NB4 (cell line): Measurements from ENCODE around the gene CDK17.

ENCODE experiments used
- CTCF ChIP-seq: IDR thresholded peaks from one replicate; pipeline ENCODE4 v1.5.1; 2012; ENCODE audit warnings: low read depth, low read length
- POLR2A ChIP-seq: IDR thresholded peaks from 2 replicates; pipeline ENCODE4 v1.6.1; 2011; ENCODE audit warnings: mild to moderate bottlenecking; ENCODE audit not compliant: insufficient read length; ENCODE audit errors: extremely low read depth

DNA sequence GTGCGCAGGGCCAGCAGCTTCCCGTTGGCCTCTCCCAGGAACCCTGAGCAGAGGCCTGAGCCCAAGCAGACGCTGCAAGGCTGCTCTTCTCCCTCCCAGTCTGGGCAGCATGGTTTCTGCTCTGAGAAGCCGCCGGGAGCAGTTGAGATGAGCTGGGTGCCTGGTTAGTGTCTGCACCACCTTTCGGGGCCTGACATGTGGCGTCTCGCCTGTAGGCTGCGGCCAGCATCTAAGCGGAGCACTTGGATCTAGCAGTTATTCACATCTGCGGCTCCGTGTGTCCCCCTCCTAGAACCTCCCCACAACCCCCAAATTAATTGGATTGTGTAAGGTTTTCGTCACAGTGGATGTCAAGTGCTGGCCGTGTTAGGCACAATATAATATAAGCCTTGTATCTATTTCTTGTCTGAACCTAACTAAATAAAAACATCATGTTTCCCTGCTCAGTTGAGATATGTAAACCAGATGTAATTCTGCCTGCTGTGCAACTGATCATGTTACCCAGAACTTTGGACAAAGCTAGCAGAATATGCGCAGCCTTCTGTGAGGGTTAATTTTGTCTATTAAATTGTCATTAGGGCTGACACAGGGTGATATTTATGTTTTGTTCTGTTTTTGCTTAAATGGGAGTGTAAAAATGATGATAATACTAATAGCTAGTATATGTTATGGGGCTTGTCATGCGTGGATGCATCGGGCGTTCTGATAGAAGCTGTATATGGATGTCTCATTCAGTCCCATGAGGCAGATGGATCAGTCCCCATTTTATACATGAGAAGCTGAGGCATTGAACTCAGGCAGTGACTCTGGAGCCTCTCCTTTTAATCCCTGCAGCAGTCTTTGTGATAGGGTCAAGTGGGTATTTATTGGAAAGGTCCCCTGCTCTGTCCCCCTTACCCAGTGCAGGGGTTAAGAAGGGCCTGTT, 160.3 kb downstream of the CDK17 start:
- no peak for TF ChIP-seq CTCF
- TF ChIP-seq POLR2A: no peak
